ENCODE measurements around the gene TUBB.

The TUBB gene

GRCh38 chr6:30691208-30691847 lies 28.8 kb upstream of the TUBB start:
- peak in 1 of 2 experiments; percentile 46 for DNase-seq (ENCODE audit: low read depth in 1 of 2, low spot score in 1 of 2)
- in situ Hi-C loops (cut with HindIII; ENCODE audit: low pct_unique_long_range_greater_than_20kb, low sequenced_read_pairs): no loop called here
- TF ChIP-seq JUND (IDR thresholded peaks at IDR 0.05; ENCODE audit: low read depth): no peak

GRCh38 chr6:30696432-30696831 lies 23.7 kb upstream of the TUBB start:
- no peak for DNase-seq (ENCODE audit: low read depth in 1 of 2, low spot score in 1 of 2)
- TF ChIP-seq JUND (IDR thresholded peaks at IDR 0.05; ENCODE audit: low read depth): no peak
- in situ Hi-C loops (cut with HindIII; ENCODE audit: low pct_unique_long_range_greater_than_20kb, low sequenced_read_pairs): no loop called here

GRCh38 chr6:30700340-30700739 lies 19.8 kb upstream of the TUBB start:
- DNase-seq (ENCODE audit: low read depth in 1 of 2, low spot score in 1 of 2): peak in 1 of 2 experiments; percentile 33
- TF ChIP-seq JUND (IDR thresholded peaks at IDR 0.05; ENCODE audit: low read depth): no peak
- in situ Hi-C loops (cut with HindIII; ENCODE audit: low pct_unique_long_range_greater_than_20kb, low sequenced_read_pairs): no loop called here

- DNase-seq (ENCODE audit: low read depth in 1 of 2, low spot score in 1 of 2): no peak
- in situ Hi-C loops (cut with HindIII; ENCODE audit: low pct_unique_long_range_greater_than_20kb, low sequenced_read_pairs): no loop called here
- TF ChIP-seq JUND (IDR thresholded peaks at IDR 0.05; ENCODE audit: low read depth): no peak
These were observed 17.1 kb upstream of the TUBB start for GRCh38 chr6:30703011-30703410.

GRCh38 chr6:30703821-30704220 lies 16.3 kb upstream of the TUBB start:
- no peak for TF ChIP-seq JUND (IDR thresholded peaks at IDR 0.05; ENCODE audit: low read depth)
- in situ Hi-C loops (cut with HindIII; ENCODE audit: low pct_unique_long_range_greater_than_20kb, low sequenced_read_pairs): no loop called here

GRCh38 chr6:30705620-30706019 lies 14.5 kb upstream of the TUBB start:
- no peak for DNase-seq (ENCODE audit: low read depth in 1 of 2, low spot score in 1 of 2)
- no peak for TF ChIP-seq JUND (IDR thresholded peaks at IDR 0.05; ENCODE audit: low read depth)
- in situ Hi-C loops (cut with HindIII; ENCODE audit: low pct_unique_long_range_greater_than_20kb, low sequenced_read_pairs): no loop called here

More at GRCh38 chr6:30703821-30704220, 16.3 kb upstream of the TUBB start:
- no peak for DNase-seq (ENCODE audit: low read depth in 1 of 2, low spot score in 1 of 2)

- in situ Hi-C loops (cut with HindIII; ENCODE audit: low pct_unique_long_range_greater_than_20kb, low sequenced_read_pairs): no loop called here
- no peak for TF ChIP-seq JUND (IDR thresholded peaks at IDR 0.05; ENCODE audit: low read depth)
- DNase-seq (ENCODE audit: low read depth in 1 of 2, low spot score in 1 of 2): no peak
These were observed 12.8 kb upstream of the TUBB start for GRCh38 chr6:30707281-30707850.

GRCh38 chr6:30709101-30709868 lies 10.9 kb upstream of the TUBB start:
- DNase-seq (ENCODE audit: low read depth in 1 of 2, low spot score in 1 of 2): no peak
- in situ Hi-C loops (cut with HindIII; ENCODE audit: low pct_unique_long_range_greater_than_20kb, low sequenced_read_pairs): no loop called here
- no peak for TF ChIP-seq JUND (IDR thresholded peaks at IDR 0.05; ENCODE audit: low read depth)

- in situ Hi-C loops (cut with HindIII; ENCODE audit: low pct_unique_long_range_greater_than_20kb, low sequenced_read_pairs): no loop called here
- no peak for TF ChIP-seq JUND (IDR thresholded peaks at IDR 0.05; ENCODE audit: low read depth)
- DNase-seq (ENCODE audit: low read depth in 1 of 2, low spot score in 1 of 2): no peak
These were observed 8.3 kb upstream of the TUBB start for GRCh38 chr6:30711758-30712380.

GRCh38 chr6:30712441-30712945 lies 7.7 kb upstream of the TUBB start:
- DNase-seq (ENCODE audit: low read depth in 1 of 2, low spot score in 1 of 2): no peak
- TF ChIP-seq JUND (IDR thresholded peaks at IDR 0.05; ENCODE audit: low read depth): no peak
- in situ Hi-C loops (cut with HindIII; ENCODE audit: low pct_unique_long_range_greater_than_20kb, low sequenced_read_pairs): no loop called here

- in situ Hi-C loops (cut with HindIII; ENCODE audit: low pct_unique_long_range_greater_than_20kb, low sequenced_read_pairs): no loop called here
- no peak for DNase-seq (ENCODE audit: low read depth in 1 of 2, low spot score in 1 of 2)
- TF ChIP-seq JUND (IDR thresholded peaks at IDR 0.05; ENCODE audit: low read depth): no peak
These were observed 5.9 kb upstream of the TUBB start for GRCh38 chr6:30714263-30714662.

GRCh38 chr6:30716879-30717128 lies 3.3 kb upstream of the TUBB start:
- DNase-seq (ENCODE audit: low read depth in 1 of 2, low spot score in 1 of 2): no peak
- TF ChIP-seq JUND (IDR thresholded peaks at IDR 0.05; ENCODE audit: low read depth): no peak
- in situ Hi-C loops (cut with HindIII; ENCODE audit: low pct_unique_long_range_greater_than_20kb, low sequenced_read_pairs): no loop called here

Measured in T47D (cell line).